ENCODE results near the gene MAML3. TPM values are rescaled to one million over a fixed set of nuclear protein-coding genes. Genes with fewer than 3 reads are reported as not detected.

MAML3 gene
- polyA plus RNA-seq, 1 donor (not counting 4 experiments of a cell fraction or from before 2014, with no cell fraction given): 0.68 TPM

DNA sequence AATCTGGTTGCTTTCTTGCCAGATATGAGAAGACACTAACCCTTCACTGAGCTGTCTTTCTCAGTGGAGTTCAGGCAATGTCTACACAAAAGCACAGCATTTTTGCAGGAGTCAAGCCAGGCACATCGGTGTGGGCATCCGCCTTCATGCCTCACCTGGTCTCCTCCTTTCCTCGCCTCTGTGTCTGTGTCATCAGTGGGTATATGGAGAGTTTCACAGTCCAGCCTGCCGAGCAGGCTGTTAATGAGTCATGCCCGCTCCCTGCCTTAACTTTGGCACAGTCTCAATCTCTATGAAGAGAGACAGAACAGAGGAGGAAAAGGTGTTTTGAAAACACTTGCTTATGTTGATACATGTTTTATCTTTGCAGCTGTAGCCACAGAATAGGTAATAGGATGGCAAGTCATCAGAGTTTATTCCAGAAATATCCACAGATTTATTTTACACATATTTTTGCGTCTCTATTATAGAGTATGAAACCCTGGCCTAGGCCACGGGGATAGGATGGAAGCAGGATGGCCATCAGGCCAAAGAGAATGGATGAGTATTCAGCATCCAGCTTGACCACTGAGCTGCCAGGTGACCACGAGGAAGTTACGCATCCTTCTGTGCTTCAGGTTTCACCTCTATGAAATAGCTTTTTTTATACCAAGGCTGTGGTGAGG, 32.8 kb upstream of the MAML3 start:
- dilution Hi-C loops (cut with MboI; ENCODE audit: extremely low pct_ligation_motif_present, low sequenced_read_pairs): no loop called here
- no peaks in the 10 kb centered on the region for H3K9me3 ChIP-seq (ENCODE audit: control insufficient read depth, low read depth, low read length)
- no peaks in the 10 kb centered on the region for H3K27me3 ChIP-seq (ENCODE audit: control insufficient read depth, extremely low read depth, insufficient read depth, low read length)
- H4K20me1 ChIP-seq (ENCODE audit: control insufficient read depth, extremely low read depth, insufficient read depth, low read length): no peaks in the 10 kb centered on the region
- H3K27ac ChIP-seq (ENCODE audit: control insufficient read depth, insufficient read depth, low read length): peak overlapping the region; percentile 61
- no peaks in the 10 kb centered on the region for H3K79me2 ChIP-seq (ENCODE audit: control insufficient read depth, insufficient read depth, low read length)
- no peak overlapping the region for H3K4me3 ChIP-seq (ENCODE audit: control insufficient read depth in 2 of 3, extremely low read depth in 1 of 3, insufficient read depth in 2 of 3, low read depth in 1 of 3, low read length in 3 of 3)
- no peak overlapping the region for H2AFZ ChIP-seq (ENCODE audit: control insufficient read depth, low read length)
- no peaks in the 10 kb centered on the region for H3K9me1 ChIP-seq (ENCODE audit: control insufficient read depth, extremely low read depth, insufficient read depth, low read length)
- FAIRE-seq (peak; percentile 99), DNase-seq (ENCODE audit: low read depth, low spot score) (peak; percentile 41)
- no peaks in the 10 kb centered on the region for H3K36me3 ChIP-seq (ENCODE audit: control insufficient read depth in 2 of 2, extremely low read depth in 1 of 2, insufficient read depth in 2 of 2, low read length in 2 of 2)
- no peak overlapping the region for H3K9ac ChIP-seq (ENCODE audit: control insufficient read depth, extremely low read depth, insufficient read depth, low read length)
- peaks cover 25% of the 10 kb centered on the region for H3K4me1 ChIP-seq (ENCODE audit: control insufficient read depth, extremely low read depth, insufficient read depth, low read length)
- peak overlapping the region; percentile 24 for H3K4me2 ChIP-seq (ENCODE audit: control insufficient read depth, extremely low read depth, insufficient read depth, low read depth, low read length)
- no peak for TF ChIP-seq EZH2 (IDR thresholded peaks at IDR 0.05; ENCODE audit: low read length)
- TF ChIP-seq, protein P1, sequence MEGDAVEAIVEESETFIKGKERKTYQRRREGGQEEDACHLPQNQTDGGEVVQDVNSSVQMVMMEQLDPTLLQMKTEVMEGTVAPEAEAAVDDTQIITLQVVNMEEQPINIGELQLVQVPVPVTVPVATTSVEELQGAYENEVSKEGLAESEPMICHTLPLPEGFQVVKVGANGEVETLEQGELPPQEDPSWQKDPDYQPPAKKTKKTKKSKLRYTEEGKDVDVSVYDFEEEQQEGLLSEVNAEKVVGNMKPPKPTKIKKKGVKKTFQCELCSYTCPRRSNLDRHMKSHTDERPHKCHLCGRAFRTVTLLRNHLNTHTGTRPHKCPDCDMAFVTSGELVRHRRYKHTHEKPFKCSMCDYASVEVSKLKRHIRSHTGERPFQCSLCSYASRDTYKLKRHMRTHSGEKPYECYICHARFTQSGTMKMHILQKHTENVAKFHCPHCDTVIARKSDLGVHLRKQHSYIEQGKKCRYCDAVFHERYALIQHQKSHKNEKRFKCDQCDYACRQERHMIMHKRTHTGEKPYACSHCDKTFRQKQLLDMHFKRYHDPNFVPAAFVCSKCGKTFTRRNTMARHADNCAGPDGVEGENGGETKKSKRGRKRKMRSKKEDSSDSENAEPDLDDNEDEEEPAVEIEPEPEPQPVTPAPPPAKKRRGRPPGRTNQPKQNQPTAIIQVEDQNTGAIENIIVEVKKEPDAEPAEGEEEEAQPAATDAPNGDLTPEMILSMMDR (optimal IDR thresholded peaks at IDR 0.05 in 1 of 3, IDR thresholded peaks at IDR 0.05 in 1 of 3, conservative IDR thresholded peaks at IDR 0.05 in 1 of 3; ENCODE audit: extremely low read depth in 1 of 3, insufficient read depth in 2 of 3, low read length in 3 of 3): no peak

DNA sequence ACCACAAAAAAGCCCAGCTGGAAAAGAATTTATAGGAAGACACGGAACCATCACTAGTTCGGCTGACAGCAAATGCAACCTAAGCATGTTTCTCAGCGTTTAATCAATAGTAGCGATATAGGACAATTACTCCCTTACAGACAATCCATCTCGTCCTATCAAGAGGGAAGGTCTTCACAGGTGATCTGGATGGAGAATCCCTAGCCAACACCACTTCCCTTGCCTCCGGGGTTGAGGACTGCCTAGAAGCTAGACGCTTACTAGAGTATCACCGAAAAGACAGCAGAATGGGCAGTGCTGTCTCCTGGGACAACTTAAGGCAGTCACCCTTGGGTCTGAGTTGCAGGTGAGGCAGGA, 32.1 kb upstream of the MAML3 start:
- H2AFZ ChIP-seq (ENCODE audit: control insufficient read depth, low read length): no peak overlapping the region
- H3K4me3 ChIP-seq (ENCODE audit: control insufficient read depth in 2 of 3, extremely low read depth in 1 of 3, insufficient read depth in 2 of 3, low read depth in 1 of 3, low read length in 3 of 3): no peak overlapping the region
- H4K20me1 ChIP-seq (ENCODE audit: control insufficient read depth, extremely low read depth, insufficient read depth, low read length): no peaks in the 10 kb centered on the region
- no peaks in the 10 kb centered on the region for H3K36me3 ChIP-seq (ENCODE audit: control insufficient read depth in 2 of 2, extremely low read depth in 1 of 2, insufficient read depth in 2 of 2, low read length in 2 of 2)
- peaks cover 25% of the 10 kb centered on the region for H3K4me1 ChIP-seq (ENCODE audit: control insufficient read depth, extremely low read depth, insufficient read depth, low read length)
- no peak overlapping the region for H3K9ac ChIP-seq (ENCODE audit: control insufficient read depth, extremely low read depth, insufficient read depth, low read length)
- DNase-seq (ENCODE audit: low read depth, low spot score) (no peak), FAIRE-seq (peak; percentile 5)
- H3K9me3 ChIP-seq (ENCODE audit: control insufficient read depth, low read depth, low read length): no peaks in the 10 kb centered on the region
- no peaks in the 10 kb centered on the region for H3K9me1 ChIP-seq (ENCODE audit: control insufficient read depth, extremely low read depth, insufficient read depth, low read length)
- no peak overlapping the region for H3K4me2 ChIP-seq (ENCODE audit: control insufficient read depth, extremely low read depth, insufficient read depth, low read depth, low read length)
- no peak for TF ChIP-seq EZH2 (IDR thresholded peaks at IDR 0.05; ENCODE audit: low read length)
- TF ChIP-seq, protein P1 (optimal IDR thresholded peaks at IDR 0.05 in 1 of 3, IDR thresholded peaks at IDR 0.05 in 1 of 3, conservative IDR thresholded peaks at IDR 0.05 in 1 of 3; ENCODE audit: extremely low read depth in 1 of 3, insufficient read depth in 2 of 3, low read length in 3 of 3): no peak
- dilution Hi-C loops (cut with MboI; ENCODE audit: extremely low pct_ligation_motif_present, low sequenced_read_pairs): no loop called here
- no peaks in the 10 kb centered on the region for H3K79me2 ChIP-seq (ENCODE audit: control insufficient read depth, insufficient read depth, low read length)
- H3K27me3 ChIP-seq (ENCODE audit: control insufficient read depth, extremely low read depth, insufficient read depth, low read length): no peaks in the 10 kb centered on the region
- H3K27ac ChIP-seq (ENCODE audit: control insufficient read depth, insufficient read depth, low read length): no peak overlapping the region
